ENCODE measurements around the gene GABBR2.

Gene GABBR2

DNA sequence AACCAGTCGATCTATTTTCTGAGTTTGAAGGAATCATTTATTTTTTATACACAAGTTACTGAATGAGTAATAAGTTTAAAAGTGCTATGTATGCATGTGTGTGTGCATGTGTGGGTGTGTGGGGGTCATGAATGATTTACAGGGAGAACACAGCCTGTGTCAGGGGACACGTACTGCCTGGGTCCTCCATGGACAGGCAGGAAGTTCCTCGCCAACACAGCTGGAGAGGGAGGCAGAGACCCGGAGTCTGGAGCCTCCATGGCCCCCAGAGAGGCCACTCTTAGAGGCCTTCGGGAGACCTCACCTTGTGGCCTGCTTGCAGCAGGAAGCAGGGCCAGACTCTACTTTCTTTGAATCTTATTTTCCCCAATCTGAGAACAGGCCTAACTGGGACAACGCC, 144.7 kb downstream of the GABBR2 start:
- H2AFZ ChIP-seq, result no peak overlapping the region
- no peak overlapping the region for H3K9ac ChIP-seq
- H3K36me3 ChIP-seq (ENCODE audit: control insufficient read depth, insufficient read depth, low read length), result no peaks in the 10 kb centered on the region
- TF ChIP-seq, protein P1, sequence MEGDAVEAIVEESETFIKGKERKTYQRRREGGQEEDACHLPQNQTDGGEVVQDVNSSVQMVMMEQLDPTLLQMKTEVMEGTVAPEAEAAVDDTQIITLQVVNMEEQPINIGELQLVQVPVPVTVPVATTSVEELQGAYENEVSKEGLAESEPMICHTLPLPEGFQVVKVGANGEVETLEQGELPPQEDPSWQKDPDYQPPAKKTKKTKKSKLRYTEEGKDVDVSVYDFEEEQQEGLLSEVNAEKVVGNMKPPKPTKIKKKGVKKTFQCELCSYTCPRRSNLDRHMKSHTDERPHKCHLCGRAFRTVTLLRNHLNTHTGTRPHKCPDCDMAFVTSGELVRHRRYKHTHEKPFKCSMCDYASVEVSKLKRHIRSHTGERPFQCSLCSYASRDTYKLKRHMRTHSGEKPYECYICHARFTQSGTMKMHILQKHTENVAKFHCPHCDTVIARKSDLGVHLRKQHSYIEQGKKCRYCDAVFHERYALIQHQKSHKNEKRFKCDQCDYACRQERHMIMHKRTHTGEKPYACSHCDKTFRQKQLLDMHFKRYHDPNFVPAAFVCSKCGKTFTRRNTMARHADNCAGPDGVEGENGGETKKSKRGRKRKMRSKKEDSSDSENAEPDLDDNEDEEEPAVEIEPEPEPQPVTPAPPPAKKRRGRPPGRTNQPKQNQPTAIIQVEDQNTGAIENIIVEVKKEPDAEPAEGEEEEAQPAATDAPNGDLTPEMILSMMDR (IDR thresholded peaks at IDR 0.05), result no peak
- H3K27me3 ChIP-seq (ENCODE audit: control insufficient read depth, insufficient read depth, low read length), result no peaks in the 10 kb centered on the region
- no peak overlapping the region for H3K4me3 ChIP-seq (ENCODE audit: low read depth, low read length)
- no peaks in the 10 kb centered on the region for H3K9me3 ChIP-seq (ENCODE audit: control insufficient read depth, low read length)
- no peaks in the 10 kb centered on the region for H3K4me1 ChIP-seq
- no peaks in the 10 kb centered on the region for H3K79me2 ChIP-seq
- no peak overlapping the region for H3K4me2 ChIP-seq (ENCODE audit: low read length)
- no peak overlapping the region for H3K27ac ChIP-seq

DNA sequence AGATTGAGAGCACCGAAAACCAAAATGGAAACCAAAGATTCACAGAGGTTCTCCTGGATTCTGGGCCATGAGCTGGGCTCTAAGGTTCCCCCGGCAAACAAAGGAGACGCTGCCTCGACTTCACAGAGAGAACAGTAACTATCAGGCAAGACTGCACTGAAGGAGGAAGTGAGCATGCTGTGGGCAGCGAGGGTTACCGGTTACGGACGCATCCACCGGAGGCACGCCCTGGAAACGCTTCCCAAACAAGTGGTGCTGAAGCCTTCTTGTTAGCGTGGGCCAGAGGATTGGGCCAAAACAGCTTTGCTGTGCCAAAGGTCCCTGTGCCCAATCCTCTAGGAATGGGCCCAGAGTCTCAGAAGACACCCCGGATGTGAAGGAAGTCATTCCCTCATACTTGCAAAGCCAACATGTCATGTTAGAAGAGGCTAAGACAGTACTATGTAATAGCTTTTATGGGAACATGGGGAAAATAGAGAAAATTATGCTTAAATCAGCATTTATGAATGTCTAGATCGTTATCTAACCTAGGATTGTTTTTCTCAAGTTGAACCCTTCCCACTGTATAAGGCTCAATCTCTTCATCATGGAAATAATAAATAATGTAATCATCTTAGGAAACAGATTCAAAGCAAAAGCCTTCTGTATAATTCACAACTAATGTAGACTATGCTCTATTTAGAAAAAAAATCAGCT, 145.4 kb downstream of the GABBR2 start:
- Histone ChIP-seq H3K4me1 (no peaks in the 10 kb centered on the region), H3K4me3 (ENCODE audit: low read depth, low read length) (no peak overlapping the region), H3K36me3 (ENCODE audit: control insufficient read depth, insufficient read depth, low read length) (no peaks in the 10 kb centered on the region), H3K27me3 (ENCODE audit: control insufficient read depth, insufficient read depth, low read length) (no peaks in the 10 kb centered on the region), H3K4me2 (ENCODE audit: low read length) (no peak overlapping the region), H3K9me3 (ENCODE audit: control insufficient read depth, low read length) (no peaks in the 10 kb centered on the region), H3K27ac (no peak overlapping the region), H3K9ac (no peak overlapping the region), H2AFZ (no peak overlapping the region), H3K79me2 (no peaks in the 10 kb centered on the region)
- TF ChIP-seq, protein P1 (IDR thresholded peaks at IDR 0.05), result no peak

DNA sequence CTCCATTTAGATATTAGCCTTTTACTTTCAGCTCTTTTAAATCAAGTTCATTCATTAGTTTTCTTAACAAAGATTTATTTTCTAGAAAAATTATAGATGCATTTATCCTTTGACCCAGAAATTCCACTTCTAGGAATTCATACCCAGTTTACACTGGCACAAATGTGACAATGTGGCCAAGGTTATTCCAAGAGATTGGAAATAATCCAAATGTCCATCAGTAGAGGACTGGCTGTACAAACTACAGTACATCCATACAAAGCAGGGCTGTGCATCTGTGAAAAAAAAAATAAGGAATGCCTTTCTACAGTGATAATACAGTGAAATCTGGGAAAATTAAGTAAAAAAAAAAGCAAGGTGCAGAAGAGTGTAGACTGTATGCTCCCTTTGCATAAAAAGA, 149.2 kb downstream of the GABBR2 start:
- H3K4me3 ChIP-seq (ENCODE audit: low read depth, low read length), result no peak overlapping the region
- no peaks in the 10 kb centered on the region for H3K27me3 ChIP-seq (ENCODE audit: control insufficient read depth, insufficient read depth, low read length)
- no peak overlapping the region for H3K4me2 ChIP-seq (ENCODE audit: low read length)
- no peaks in the 10 kb centered on the region for H3K36me3 ChIP-seq (ENCODE audit: control insufficient read depth, insufficient read depth, low read length)
- no peak overlapping the region for H2AFZ ChIP-seq
- no peaks in the 10 kb centered on the region for H3K4me1 ChIP-seq
- no peaks in the 10 kb centered on the region for H3K79me2 ChIP-seq
- no peak overlapping the region for H3K27ac ChIP-seq
- no peaks in the 10 kb centered on the region for H3K9me3 ChIP-seq (ENCODE audit: control insufficient read depth, low read length)
- TF ChIP-seq, protein P1 (IDR thresholded peaks at IDR 0.05), result no peak
- no peak overlapping the region for H3K9ac ChIP-seq

DNA sequence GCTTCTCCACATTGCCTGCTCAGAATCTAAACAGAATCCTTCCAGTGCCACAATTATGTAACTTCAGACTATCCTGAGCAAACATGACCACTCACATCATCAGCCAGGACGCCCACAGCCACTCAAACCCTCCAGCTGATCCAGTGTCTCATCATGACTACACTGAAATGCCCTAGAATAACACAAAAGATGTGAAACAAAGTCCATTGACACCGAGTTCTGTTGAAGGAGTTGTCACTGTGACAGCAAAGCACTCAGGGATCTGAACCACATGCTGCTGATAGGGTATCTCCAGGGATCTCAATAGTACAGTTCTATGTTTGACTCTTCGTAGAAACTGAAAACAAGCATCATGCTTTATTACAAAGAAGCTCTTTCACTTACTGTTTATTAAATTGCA, 150.2 kb downstream of the GABBR2 start:
- TF ChIP-seq, protein P1 (IDR thresholded peaks at IDR 0.05), result no peak
- Histone ChIP-seq H3K9me3 (ENCODE audit: control insufficient read depth, low read length) (no peaks in the 10 kb centered on the region), H3K4me3 (ENCODE audit: low read depth, low read length) (no peak overlapping the region), H3K27me3 (ENCODE audit: control insufficient read depth, insufficient read depth, low read length) (no peaks in the 10 kb centered on the region), H3K79me2 (no peaks in the 10 kb centered on the region), H2AFZ (no peak overlapping the region), H3K4me2 (ENCODE audit: low read length) (no peak overlapping the region), H3K27ac (no peak overlapping the region), H3K36me3 (ENCODE audit: control insufficient read depth, insufficient read depth, low read length) (no peaks in the 10 kb centered on the region), H3K9ac (no peak overlapping the region), H3K4me1 (no peaks in the 10 kb centered on the region)

DNA sequence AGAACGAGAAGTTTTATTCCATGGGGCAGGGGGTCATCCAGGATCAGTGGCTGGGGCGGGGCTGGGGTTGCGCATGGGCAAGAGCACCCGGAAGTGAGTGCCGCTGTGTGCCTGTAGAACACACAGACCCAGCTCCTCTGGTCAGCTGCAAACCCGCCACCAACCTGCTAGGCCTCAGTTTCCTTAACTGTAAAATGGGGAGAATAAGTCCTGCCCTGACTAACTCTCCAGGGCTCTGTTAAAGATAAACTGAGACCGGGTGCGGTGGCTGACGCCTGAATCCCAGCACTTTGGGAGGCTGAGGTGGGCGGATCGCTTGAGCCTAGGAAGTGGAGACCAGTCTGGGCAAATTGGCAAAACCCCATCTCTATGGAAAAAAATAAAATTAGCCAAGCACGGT, 152.2 kb downstream of the GABBR2 start:
- H3K79me2 ChIP-seq, result no peaks in the 10 kb centered on the region
- H2AFZ ChIP-seq, result no peak overlapping the region
- no peak overlapping the region for H3K9ac ChIP-seq
- no peak overlapping the region for H3K27ac ChIP-seq
- no peaks in the 10 kb centered on the region for H3K4me1 ChIP-seq
- no peaks in the 10 kb centered on the region for H3K36me3 ChIP-seq (ENCODE audit: control insufficient read depth, insufficient read depth, low read length)
- no peak overlapping the region for H3K4me3 ChIP-seq (ENCODE audit: low read depth, low read length)
- no peak overlapping the region for H3K4me2 ChIP-seq (ENCODE audit: low read length)
- no peaks in the 10 kb centered on the region for H3K9me3 ChIP-seq (ENCODE audit: control insufficient read depth, low read length)
- TF ChIP-seq, protein P1 (IDR thresholded peaks at IDR 0.05), result no peak
- no peaks in the 10 kb centered on the region for H3K27me3 ChIP-seq (ENCODE audit: control insufficient read depth, insufficient read depth, low read length)
